Measurements from ENCODE around the gene DDX52.

DNA sequence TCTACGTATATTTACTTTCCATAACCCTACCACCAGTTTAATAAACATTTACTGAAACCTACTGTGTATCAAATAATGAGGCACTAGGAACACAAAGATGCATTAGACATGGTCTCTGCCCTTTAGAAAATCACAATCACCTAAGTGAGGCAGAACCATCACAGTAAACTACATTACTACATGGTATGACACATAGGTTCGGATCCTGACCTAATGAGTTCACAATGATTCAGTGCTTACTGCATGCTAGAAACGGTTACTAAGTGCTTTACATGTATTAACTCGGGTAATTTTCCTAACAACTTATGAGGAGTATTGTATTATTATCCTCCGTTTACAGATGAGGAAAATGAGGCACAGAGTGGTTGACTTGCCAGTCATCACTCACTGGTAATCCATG lies 28.9 kb downstream of the DDX52 start:
- TF ChIP-seq, protein P1, sequence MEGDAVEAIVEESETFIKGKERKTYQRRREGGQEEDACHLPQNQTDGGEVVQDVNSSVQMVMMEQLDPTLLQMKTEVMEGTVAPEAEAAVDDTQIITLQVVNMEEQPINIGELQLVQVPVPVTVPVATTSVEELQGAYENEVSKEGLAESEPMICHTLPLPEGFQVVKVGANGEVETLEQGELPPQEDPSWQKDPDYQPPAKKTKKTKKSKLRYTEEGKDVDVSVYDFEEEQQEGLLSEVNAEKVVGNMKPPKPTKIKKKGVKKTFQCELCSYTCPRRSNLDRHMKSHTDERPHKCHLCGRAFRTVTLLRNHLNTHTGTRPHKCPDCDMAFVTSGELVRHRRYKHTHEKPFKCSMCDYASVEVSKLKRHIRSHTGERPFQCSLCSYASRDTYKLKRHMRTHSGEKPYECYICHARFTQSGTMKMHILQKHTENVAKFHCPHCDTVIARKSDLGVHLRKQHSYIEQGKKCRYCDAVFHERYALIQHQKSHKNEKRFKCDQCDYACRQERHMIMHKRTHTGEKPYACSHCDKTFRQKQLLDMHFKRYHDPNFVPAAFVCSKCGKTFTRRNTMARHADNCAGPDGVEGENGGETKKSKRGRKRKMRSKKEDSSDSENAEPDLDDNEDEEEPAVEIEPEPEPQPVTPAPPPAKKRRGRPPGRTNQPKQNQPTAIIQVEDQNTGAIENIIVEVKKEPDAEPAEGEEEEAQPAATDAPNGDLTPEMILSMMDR (IDR thresholded peaks at IDR 0.05; ENCODE audit: insufficient read depth, low read depth, low read length), result no peak
- no peak for TF ChIP-seq EZH2 (IDR thresholded peaks at IDR 0.05; ENCODE audit: insufficient read depth, low read length)
